Left colon (tissue), 2 donors: Measurements from ENCODE around the gene SLC38A1. TPM values are rescaled to one million over a fixed set of nuclear protein-coding genes. Genes with fewer than 3 reads are reported as not detected.

Experiments
- ATAC-seq: fragments of 200-7000 bp; cut with Tn5 transposase; one replicate; pipeline ENCODE4 v1.9.1; 2020; ENCODE audit warnings: mild to moderate bottlenecking, moderate library complexity
- DNase-seq, 2 donors: peaks; one replicate each; pipeline ENCODE4 v3.0.0-alpha.2; 2020
- intact Hi-C, 2 donors: fragments of 100-400 bp; cut with DNase I in 1 of 2; cut with micrococcal nuclease in 1 of 2; formaldehyde crosslinking; loops; one replicate each; pipeline versions ENCODE4 v1.11.2 to v1.14.0; 2022; cut with DNase I, micrococcal nuclease
- total RNA-seq, 2 donors: library from RNA; stranded (reverse); fragmentation: NEBNext Ultra II Directional; extraction: Animal tissue kit (Norgen Biotek cat#: 25700); gene quantifications; one replicate each; pipeline ENCODE4 v1.2.1, GENCODE V29; 2021
- donor health status: DM: no; HTN: no; CAD: no.
- donor health status: DM: yes; HTN: yes; CAD: no.

SLC38A1 gene
- total RNA-seq, 2 donors from 2014 or later, result 126 to 149 TPM

- ATAC-seq, result peak; percentile 18
- intact Hi-C loops, result no loop called here
- no peak for DNase-seq
Measured at GRCh38 chr12:46244273-46244915, 24.4 kb downstream of the SLC38A1 start.

DNA sequence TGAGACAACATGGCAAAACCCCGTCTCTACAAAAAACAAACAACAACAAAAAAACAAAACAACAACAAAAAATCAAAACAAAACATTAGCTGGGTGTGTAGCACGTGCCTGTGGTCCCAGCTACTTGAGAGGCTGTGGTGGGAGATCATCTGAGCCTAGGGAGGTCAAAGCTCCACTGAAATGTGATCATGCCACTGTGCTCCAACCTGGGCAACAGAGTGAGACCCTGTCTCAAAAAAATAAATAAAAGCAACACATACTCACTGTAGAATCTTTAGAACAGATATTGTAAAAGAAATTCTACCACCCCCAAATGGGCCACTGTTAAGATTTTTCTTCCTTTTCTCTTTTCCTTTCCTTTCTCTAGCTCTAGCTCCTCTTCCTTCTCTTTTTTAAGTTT, 26.3 kb downstream of the SLC38A1 start:
- ATAC-seq (no peak), DNase-seq (no peak)
- intact Hi-C loops, result no loop called here

DNA sequence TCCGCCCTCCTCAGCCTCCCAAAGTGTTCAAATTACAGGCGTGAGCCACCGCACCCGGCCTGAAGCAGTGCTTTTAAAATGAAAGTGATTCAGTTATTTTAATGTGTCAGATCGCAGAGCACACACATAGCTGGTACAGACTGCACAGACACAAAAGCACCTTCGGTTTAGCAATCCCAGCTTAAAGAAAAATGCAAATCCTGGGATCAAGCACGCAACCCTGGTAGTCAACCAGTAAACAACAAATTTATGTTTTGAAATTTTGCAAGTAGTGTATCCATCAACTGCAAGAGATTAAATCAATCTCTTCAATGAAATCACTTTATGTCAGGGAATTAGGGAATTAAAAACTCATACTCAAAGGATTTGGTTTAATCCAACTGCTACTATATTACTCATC, 28.4 kb downstream of the SLC38A1 start:
- DNase-seq (no peak), ATAC-seq (no peak)
- intact Hi-C loops, result no loop called here

DNA sequence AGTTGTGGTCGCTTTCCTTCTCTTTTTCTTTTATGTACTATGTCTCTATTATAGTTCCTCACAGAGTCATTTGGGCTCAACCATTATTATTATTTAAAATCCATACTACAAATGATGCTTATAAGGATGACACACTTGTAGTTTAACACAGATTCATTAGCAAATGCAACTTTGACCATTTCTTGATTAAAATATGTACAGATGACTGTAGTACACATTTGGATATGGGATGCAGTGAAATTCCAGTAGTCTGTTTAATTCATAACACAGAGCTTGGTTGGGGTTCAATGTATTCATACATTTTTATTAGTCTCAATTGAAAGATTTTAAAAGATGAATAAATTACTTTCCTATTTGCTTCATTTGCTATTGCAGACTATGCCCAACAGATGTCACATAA, 30.0 kb downstream of the SLC38A1 start:
- ATAC-seq (no peak), DNase-seq (no peak)
- intact Hi-C loops, result no loop called here

GRCh38 chr12:46237371-46238045, 31.3 kb downstream of the SLC38A1 start:
- no peak for ATAC-seq

DNA sequence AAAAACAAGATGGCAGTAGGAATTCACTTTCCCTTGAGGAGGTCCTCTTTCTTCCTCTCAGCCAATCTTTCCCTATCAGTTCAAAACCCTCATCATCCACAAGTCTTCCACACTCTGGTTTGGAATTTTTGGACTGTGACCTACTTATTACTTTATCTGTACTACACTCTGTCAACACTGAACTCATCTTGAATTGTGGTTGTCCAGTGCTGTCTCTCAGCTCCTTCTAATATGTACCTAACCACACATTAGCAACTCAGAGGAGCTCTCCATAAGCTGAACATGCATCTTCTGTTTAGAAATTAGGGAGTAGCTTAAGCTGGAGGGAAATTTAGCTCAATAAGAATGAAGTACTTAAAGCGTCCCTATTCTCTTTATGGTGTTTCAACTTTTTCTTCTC, 34.8 kb downstream of the SLC38A1 start:
- ATAC-seq (no peak), DNase-seq (no peak)
- intact Hi-C loops, result no loop called here

More at GRCh38 chr12:46237371-46238045, 31.3 kb downstream of the SLC38A1 start:
- intact Hi-C loops, result no loop called here
- DNase-seq, result no peak

DNA sequence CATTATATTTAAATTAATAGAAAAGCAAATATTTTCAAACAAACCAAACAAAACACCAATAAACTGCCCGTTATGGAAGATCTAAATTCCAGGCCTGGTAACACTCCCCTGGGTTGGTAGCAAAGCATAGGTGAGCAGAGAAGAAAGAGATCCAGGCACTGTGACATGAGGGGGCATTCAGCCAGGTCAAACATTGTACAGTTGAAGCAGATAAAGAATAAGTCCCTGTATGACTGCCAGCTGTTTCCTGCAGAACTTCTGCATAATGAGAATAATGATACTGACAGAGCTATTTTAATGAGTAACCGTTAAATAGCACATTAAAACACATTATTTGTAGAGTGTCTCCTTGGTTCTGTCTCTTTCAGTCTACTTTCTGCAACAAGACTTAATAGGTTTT, 35.4 kb downstream of the SLC38A1 start:
- no peak for ATAC-seq

GRCh38 chr12:46230983-46231382, 37.9 kb downstream of the SLC38A1 start:
- intact Hi-C loops, result no loop called here
- no peak for DNase-seq
- no peak for ATAC-seq

More for the DNA sequence above, 35.4 kb downstream of the SLC38A1 start:
- intact Hi-C loops, result no loop called here
- no peak for DNase-seq

GRCh38 chr12:46230306-46230705, 38.5 kb downstream of the SLC38A1 start:
- intact Hi-C loops, result no loop called here
- no peak for ATAC-seq

GRCh38 chr12:46227616-46228015, 41.2 kb downstream of the SLC38A1 start:
- ATAC-seq (no peak), DNase-seq (no peak)
- intact Hi-C loops, result no loop called here

More at GRCh38 chr12:46230306-46230705, 38.5 kb downstream of the SLC38A1 start:
- no peak for DNase-seq

DNA sequence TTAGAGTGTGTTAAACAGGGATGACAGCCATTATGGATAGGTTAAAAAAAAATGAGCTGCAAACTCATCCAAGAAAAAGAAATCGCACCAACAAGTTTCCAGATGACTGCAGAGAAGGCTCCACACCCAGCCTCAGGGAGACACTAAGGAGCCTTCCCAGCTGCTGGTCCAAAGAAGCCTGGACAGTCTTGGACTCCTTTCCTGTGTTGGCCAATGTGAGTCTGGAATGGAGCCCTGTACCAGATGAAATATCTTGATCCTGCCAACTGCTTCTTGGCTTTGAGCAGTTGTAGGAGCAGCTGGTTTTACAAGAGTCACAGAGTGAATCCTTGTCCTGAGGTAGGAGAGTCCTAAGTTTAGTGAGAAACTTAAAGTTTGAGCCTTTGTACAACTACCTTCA, 44.5 kb downstream of the SLC38A1 start:
- intact Hi-C loops, result loop anchor here in 1 of 2 donors (5.0 kb wide), 1 partner anchor 43 kb away; the partner anchor contains the start of gene SLC38A1
- no peak for ATAC-seq
- DNase-seq, result peak in 1 of 2 donors; percentile 67

DNA sequence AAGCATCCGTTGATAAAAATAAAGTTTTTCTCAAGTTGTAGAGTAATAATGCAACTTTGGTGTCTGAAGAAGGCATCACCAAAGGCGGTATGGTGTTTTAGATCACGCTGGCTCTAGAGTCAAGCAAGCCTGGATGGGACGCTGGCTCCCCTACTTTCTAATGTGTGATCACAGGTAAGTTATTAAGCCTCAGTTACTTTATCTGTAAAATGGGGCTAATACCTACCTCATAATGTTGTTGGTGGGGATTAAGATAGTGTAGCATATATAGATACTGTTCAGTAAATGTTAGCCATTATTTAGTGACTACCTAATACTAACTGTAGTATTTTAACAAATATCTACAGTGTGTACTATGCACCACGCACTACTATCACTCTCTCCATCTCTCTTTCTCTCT, 45.8 kb downstream of the SLC38A1 start:
- no peak for DNase-seq
- no peak for ATAC-seq
- intact Hi-C loops, result loop anchor here in 1 of 2 donors (5.0 kb wide), 1 partner anchor 44 kb away; the partner anchor contains the start of gene SLC38A1

DNA sequence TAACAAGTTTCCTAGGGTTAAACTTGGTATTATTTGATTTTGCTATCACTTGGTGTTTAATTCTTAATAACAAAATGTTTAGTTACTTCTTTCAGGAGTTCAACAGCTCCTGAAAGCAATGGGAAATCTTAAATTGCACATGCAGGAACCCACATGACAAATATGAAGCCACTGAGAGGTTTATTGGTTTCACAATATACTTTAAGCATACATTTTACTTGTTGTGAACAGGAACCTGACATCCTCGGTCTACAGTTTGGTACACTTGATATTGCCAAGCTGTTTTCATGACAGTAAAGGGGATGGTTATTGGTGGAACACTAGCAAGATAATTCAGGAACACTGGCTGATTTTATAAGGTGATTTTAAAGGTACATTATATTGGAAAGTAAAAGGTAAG, 46.2 kb downstream of the SLC38A1 start:
- ATAC-seq (no peak), DNase-seq (no peak)
- intact Hi-C loops, result loop anchor here in 1 of 2 donors (5.0 kb wide), 1 partner anchor 45 kb away; the partner anchor contains the start of gene SLC38A1

GRCh38 chr12:46221255-46222128, 47.4 kb downstream of the SLC38A1 start:
- ATAC-seq, result no peak
- DNase-seq, result no peak
- intact Hi-C loops, result loop anchor here in 1 of 2 donors (5.0 kb wide), 1 partner anchor 46 kb away; the partner anchor contains the start of gene SLC38A1

DNA sequence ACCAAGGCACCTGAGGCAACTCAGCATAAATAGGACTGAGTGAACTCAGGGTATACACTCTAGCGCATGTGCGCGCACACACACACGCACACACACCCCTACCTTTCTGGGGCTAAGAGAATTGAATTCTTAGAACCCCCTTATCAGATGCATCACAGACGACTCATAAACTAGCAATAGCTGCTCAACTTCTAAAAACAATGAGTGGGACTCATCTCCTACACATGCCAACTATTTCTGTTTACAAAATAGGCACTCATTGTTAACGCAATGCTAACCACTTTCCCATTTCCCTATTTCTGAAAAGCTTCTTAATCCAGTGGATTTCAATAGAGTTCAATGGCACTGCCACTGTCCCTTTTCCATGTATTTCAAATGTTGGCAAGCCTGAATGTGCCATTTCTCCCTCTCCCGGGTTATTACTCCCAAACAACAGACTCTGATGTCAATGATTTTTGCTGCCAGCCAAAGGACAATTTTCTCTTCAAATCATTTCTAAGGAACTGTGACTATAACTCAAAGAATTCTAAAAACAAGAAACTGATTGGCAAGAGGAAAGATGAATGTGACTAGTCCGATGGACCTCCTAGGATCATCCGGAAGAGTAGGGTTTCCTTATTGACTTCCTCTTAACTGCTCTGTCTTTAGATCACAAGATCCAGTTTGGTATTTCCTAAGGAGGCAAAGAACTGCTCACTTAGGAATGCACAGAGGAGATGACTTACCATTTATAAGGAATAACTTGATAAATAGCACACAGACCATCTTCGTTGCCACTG, 48.8 kb downstream of the SLC38A1 start:
- peak in 1 of 2 donors; percentile 43 for DNase-seq
- peak; percentile 28 for ATAC-seq

DNA sequence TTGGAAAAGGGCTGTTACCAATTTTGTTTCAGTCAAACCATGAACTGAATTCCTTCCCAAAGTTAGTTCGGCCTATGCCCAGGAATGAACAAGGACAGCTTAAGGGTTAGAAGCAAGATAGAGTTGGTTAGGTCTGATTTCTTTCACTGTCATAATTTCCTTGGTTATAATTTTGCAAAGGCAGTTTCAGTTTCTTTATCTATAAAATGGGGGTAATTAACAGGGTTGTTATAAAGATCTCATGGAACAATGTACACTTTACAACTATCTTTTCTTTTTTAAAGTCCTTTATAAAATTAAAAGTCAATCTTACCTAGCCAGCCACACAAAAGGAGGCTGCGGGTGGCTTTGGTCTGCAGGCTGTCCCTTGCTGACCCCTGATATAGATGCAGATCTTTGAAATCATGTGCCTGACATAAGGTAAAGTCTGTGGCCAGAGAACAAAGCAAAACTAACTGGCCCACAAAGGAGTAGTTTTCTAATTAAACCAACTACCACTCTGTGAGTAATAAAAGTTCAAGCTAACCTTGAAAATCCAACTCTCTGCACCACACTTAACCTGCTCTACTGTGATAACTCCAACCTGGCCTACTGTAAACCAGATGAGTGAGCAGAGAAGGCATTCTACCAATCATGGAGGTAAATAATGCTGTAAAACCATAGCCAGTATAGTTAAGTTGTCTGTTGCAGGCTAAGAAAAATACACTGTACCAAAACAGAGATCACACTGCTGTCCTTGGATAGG, 49.5 kb downstream of the SLC38A1 start:
- intact Hi-C loops, result no loop called here
- ATAC-seq, result peak; percentile 76
- DNase-seq, result peak in 1 of 2 donors; percentile 10

More for the DNA sequence above, 48.8 kb downstream of the SLC38A1 start:
- intact Hi-C loops, result loop anchor here in 1 of 2 donors (5.0 kb wide), 1 partner anchor 47 kb away; the partner anchor contains the start of gene SLC38A1

DNA sequence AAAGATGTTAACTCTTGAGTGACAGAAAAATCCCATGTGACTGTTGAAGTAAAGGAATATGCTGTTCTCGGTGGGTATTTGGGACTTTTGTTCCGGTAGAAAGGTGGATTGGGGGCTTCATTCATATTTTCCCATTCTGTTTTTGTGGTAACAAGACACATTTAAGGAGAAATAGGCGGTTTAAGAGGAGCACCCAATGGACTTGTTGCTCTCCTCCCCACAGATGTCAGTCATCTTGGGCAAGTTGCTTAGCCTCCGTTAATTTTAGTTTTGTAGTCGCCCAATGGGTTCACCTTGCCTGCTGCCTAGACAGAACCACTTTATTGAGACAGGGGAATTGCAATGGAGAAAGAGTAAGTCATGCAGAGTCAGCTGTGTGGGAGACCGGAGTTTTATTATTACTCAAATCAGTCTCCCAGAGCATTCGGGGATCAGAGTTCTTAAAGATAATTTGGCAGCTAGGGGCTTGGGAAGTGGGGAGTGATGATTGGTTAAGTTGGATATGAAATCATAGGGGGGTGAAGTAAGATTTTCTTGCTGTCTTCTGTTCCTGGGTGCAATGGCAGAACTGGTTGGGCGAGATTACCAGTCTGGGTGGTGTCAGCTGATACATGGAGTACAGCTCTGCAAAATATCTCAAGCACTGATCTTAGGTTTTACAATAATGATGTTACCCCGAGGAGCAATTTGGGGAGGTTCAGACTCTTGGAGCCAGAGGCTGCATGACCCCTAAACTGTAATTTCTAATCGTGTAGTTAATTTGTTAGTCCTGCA, 50.3 kb downstream of the SLC38A1 start:
- DNase-seq (peak in 1 of 2 donors; percentile 26), ATAC-seq (peak; percentile 30)
- intact Hi-C loops, result no loop called here
